NK-92 (cell line): ENCODE data around the gene PYCR2.
"Not testable (repeated sequence)": the region's sequence is repeated elsewhere in the genome, so short reads cannot be mapped to it uniquely, and the experiment has no call there.

ENCODE experiments used
- DNase-seq: peaks from one replicate; lab custom pipeline; 2025; ENCODE audit not compliant: unreplicated experiment; lab: John Stamatoyannopoulos, UW

PYCR2 gene

DNA sequence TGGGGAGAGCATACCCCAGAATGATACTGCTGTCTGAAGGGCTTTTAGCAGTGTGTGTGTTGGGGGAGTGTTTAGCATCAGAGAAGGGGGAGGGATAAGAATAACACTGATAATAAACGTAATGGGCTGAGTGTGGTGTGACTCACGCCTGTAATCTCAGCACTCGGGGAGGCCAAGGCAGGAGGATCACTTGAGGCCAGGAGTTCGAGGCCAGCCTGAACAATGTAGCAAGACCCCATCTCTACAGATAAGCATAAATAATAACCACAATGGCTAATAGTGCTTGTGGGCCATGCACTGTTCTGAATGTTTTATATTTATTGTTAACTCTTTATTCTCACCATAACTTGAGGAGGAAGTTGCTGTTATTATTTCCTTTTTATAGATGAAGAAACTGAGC lies 19.5 kb upstream of the PYCR2 start:
- no peak for DNase-seq

- no peak for DNase-seq
Measured at GRCh38 chr1:225942574-225942973, 18.5 kb upstream of the PYCR2 start.

DNA sequence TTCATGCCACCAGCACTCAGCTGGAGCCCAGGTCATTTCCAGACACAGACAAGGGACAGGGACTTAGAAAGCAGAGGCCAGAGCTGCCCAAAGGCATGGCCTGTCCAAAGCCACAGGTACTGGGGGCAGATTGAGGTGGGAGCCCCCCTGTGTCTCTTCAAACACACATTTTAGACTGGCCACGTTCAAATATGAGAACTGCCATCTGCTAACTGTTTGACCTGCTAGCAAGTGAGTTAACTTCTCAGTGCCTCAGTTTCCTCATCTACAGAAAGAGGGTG lies 17.8 kb upstream of the PYCR2 start:
- no peak for DNase-seq

DNA sequence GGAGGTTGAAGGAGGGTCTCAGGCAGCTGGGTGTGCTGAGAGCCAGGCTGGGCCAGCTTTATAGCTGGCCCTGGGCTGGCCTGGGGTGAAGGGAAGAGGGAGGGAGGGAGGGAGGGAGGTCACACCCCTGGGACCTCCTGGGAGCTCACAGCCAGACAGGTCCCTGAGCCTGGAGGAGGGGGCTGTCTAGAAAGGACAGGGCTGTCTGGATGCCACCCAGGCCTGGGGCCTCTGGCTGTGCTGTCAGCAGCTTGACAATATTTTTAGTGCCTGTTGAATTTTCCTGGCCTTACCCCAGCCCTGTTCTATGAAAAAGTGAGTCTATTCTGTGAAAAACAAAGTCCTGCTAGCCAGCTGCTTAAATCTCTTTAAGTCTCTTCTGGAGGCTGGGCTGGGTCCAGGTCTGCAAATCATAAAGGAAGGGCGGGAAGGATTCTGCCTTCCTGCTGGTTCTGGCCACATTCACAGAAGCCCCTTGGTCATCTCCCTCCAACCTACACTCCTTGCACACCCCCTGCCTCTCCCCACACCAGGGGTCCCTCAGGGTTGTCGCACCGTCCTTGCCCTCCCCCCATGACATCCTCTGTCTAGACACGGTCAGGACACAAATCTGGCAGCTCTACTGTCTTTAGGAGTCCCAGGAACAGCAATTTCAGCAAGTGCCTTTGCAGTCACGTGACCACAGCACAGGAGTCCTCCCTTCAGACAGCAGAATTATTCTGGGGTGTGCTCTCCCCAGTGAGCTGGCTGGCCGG lies 17.3 kb upstream of the PYCR2 start, which contains the start of gene LEFTY2:
Gene LEFTY2 (minus strand): TSS at position 34 of the 755 bp plus-strand sequence. CDS start 80 bp downstream, outside the sequence.
- no peak for DNase-seq

DNA sequence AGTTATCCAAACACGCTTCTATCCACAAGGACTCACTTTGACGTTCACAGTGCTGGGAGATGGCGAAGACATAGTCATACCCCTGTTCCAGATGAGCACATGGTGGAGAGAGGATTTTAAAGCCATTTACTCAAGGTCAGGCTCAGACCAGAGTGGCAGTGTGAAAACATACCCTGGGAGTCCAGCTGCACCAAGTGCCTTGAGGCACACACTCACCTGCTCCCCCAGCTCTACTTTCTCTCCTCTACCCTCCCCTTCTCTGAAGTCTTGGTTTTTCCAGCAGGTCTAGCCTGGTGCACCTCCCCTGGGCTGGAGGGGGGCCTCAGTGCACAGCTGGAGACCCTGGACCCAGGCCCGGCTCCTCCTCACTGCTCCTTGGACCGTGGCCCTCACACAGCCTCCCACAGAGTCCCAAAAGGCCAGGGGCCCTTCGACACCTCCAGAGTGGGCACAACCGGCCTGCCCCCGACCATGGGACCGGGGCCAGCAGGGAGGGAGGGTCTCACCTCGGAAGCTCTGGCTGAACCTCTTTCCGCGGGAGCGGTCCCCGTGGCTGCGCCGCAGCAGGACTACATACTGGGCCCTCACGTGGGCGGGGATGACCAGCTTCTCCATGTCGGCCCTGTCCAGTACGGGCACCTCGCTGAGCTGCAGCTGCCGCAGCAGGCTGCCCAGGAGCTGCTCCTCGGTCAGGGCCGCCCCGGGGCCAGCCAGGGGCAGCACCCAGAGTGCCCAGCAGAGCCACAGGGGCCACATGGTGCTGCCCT lies 16.5 kb upstream of the PYCR2 start:
- DNase-seq: no peak

DNA sequence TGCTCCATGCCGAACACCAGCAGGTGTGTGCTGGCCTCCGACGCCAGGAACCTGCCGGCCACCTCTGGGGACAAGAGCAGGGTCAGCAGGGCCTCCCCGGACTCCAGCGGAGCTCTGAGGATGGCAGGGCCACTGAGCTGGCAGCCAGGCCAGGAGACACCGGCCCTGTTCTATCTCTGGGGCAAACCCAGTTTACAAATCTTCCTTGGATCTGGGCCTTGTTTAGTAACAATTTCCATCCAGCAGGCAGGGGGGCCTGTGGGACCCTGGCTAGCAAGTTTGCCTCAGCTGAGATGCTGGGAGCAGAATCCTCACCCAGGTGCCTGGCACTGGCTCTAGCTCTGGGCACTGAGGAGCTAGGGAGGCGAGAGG lies 15.9 kb upstream of the PYCR2 start:
- not testable (repeated sequence) for DNase-seq

DNA sequence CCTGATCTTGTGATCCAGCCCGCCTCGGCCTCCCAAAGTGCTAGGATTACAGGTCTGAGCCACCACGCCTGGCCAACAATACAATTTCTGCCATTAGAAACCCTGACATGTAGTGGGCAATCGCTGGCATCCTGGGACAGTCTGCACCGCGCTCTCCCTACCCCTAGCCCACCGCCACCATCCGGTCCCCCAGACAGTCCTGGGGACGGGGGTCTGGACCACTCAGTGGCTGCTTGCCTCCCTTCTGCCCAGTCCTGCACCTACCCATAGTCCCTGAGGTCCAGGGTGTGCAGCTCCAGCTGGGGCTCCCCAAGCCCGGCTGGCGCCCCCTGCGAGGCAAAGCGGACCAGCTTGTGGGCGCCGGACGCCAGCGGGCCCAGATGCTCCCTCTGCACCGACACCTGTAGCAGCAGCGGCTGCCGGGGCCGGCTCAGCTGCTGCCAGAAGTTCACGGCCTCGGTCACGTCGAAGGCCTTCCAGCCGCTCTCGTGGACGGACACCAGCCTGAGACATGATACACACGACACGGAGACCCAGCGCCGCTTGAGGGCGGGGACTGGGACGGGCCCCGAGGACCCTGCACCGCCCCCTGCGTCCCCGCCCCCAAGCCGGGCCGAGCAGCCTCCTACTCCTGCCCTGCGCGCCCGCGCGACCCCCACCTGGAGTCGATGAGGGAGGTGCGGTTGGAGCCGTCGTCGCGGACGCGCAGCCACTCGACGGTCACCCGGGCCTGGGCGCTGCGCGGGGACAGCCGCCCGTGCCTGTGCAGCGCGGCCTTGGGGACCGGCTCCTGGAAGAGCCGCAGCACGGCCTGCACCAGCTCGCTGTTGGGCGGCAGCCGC lies 15.3 kb upstream of the PYCR2 start:
- not testable (repeated sequence) for DNase-seq

DNA sequence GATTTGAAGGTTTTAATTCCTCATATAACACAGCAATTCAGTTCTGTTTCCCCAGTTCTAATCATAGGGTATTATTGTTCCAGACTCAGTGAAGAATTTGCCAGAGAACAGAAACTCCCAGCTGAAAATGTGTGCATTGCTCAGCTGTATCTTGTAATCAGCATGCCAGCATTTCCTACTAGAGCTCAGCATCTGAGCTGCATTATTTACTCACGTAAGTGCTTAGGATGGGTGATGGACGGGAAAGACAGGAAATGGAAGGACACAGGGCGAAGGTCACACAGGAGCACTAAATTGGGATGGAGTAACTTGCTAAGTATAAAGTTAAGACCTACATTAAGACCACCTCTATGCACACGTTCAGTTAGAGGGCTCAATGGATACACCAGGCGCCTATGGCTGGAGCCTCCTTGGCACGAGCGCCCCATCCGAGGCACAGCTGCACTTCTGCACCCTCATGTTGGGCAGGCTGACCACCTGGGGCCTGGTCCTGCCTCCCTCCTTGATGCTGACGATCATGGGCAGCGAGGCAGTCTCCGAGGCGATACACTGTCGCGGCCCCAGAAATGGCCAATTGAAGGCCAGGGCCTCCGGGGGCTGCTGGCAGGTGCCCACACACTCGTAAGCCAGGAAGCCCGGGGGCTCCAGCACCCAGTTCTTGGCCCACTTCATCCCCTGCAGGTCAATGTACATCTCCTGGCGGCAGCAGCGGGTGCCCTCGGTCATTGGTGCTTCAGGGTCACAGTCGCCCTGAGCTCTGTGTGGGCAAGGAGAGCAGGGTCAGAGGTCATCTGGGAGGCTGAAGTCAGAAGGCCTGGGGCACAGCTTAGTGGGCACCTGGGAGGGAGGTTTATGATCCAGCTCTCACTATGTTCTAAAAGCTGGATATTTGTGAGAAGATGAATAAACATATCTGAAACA lies 13.3 kb upstream of the PYCR2 start:
- DNase-seq: no peak

DNA sequence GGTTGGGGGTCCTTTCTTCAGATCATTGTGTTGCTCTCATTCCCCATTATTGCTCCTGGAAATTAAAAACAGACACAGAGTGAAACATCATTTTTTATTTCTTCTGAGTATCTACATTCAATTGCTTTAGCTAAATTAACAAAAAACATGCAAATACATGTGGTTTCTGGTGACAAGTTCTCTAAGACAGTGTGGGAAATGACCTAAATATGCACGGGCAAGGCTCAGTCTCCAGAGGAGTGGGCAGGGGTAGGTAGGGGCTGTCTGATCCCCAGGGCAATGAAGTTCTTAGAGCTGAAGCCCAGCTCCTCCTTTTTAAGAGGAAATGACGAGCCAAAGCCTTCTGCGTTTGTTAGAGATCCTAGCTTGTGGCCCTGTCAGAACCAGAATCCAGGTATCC lies 12.5 kb upstream of the PYCR2 start:
- DNase-seq: no peak

- not testable (repeated sequence) for DNase-seq
Measured at GRCh38 chr1:225936086-225936485, 12.0 kb upstream of the PYCR2 start.

DNA sequence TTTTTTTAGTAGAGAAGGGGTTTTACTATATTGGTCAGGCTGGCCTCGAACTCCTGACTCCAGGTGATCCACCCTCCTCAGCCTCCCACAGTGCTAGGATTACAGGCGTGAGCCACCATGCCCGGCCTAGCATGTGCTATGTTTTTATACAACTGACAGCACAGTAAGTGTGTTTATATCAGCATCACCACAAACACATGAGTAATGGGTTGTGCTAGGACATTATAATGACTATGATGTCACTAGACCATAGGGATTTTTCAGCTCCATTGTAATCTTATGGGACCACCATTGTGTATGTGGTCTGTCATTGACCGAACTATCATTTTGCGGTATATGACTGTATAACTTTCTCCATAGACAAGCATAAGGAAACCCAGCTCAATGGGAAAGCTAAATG lies 10.7 kb upstream of the PYCR2 start:
- DNase-seq: no peak

DNA sequence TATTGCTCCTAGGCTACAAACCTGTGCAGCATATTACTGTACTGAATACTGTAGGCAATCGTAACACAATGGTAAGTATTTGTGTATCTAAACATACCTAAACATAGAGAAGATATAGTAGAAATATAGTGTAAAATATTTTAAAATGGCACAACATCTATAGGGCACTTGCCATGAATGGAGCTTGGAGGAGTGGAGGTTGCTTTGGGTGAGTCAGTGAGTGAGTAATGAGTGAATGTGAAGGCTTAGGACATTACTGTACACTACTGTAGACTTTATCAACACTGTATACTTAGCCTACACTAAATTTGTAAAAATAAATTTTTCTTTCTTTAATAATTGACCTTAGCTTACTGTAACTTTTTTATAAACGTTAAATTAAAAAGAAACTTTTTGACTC lies 9.0 kb upstream of the PYCR2 start:
- no peak for DNase-seq

GRCh38 chr1:225931270-225932136 lies 7.5 kb upstream of the PYCR2 start:
- no peak for DNase-seq

- DNase-seq: no peak
Measured at GRCh38 chr1:225930566-225930965, 6.5 kb upstream of the PYCR2 start.

DNA sequence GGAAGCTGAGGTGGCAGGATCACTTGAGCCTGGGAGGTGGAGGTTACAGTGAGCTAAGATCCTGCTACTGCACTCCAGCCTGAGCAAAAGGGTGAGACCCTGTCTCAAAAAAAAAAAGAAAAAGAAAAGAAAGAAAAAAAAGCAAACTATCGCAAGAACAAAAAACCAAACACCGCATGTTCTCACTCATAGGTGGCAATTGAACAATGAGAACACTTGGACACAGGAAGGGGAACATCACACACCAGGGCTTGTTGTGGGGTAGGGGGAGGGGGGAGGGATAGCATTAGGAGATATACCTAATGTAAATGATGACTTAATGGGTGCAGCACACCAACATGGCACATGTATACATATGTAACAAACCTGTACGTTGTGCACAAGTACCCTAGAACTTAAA lies 5.4 kb upstream of the PYCR2 start:
- not testable (repeated sequence) for DNase-seq

- no peak for DNase-seq
Measured at GRCh38 chr1:225928186-225929175, 4.4 kb upstream of the PYCR2 start.

GRCh38 chr1:225926551-225927113 lies 2.6 kb upstream of the PYCR2 start:
- no peak for DNase-seq

DNA sequence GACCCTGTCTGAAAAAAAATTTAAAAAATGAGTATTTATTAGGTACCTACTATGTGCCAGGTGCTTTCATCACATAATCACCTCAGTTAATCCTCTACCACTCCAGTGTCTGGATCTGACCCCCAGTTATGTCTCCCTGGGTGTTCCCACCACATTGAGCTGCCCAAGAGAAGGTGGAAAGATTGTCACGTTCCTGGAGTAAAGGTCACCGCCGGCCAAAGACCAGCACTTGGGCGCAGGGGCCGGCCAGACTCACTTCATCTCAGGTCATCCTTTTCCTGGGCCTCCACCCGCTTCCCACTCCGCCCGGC lies 714 bp downstream of the PYCR2 start:
- no peak for DNase-seq
